Umbilical cord (tissue), 2 donors: ENCODE measurements around the gene EIF4G3. TPM values are rescaled to one million over a fixed set of nuclear protein-coding genes. Genes with fewer than 3 reads are reported as not detected.
"Not testable (repeated sequence)": the region's sequence is repeated elsewhere in the genome, so short reads cannot be mapped to it uniquely, and the experiment has no call there.

Experiments
- DNase-seq: peaks from one replicate; pipeline ENCODE4 v3.0.0-alpha.2; 2015; ENCODE audit warnings: low spot score
- total RNA-seq: library from RNA; depleted of rRNA; stranded (reverse); fragments of >200 nt; gene quantifications from one replicate; pipeline ENCODE4 v1.2.3, GENCODE V29; 2014; ENCODE audit warnings: low replicate concordance; ENCODE audit not compliant: insufficient read depth

The EIF4G3 gene
- total RNA-seq, 1 donor from 2014 or later: 30.3 TPM

- no peak for DNase-seq
These were observed 8.6 kb upstream of the EIF4G3 start for GRCh38 chr1:21185221-21185731.

GRCh38 chr1:21184276-21184675 is 7.6 kb upstream of the EIF4G3 start:
- DNase-seq: peak; percentile 24

DNA sequence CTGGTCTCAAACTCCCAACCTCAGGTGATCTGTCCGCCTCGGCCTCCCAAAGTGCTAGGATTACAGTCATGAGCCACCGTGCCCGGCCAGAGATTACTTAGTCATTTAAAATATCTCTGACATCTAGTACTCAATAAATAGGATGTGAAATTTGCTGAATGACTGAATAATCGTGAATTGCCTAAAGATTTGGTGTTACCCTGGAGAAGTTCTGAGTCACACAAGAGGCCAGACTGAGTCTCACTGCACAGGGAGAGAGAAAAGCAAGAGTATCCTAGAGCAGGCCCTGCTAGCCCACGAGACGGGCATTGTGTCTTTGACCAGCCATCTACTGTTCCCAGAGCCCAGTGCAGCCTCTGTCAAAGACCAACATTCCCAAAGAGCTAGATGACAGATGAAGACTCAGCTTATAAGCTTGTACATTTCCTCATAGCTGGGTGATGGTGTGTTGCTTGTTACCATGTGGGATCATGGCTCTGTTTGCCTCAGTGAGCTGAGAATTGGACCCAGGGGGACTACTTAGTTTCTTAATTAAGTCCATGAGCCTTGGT is 5.6 kb upstream of the EIF4G3 start:
- no peak for DNase-seq

- DNase-seq: not testable (repeated sequence)
These were observed 1.6 kb upstream of the EIF4G3 start for GRCh38 chr1:21178271-21178670.

DNA sequence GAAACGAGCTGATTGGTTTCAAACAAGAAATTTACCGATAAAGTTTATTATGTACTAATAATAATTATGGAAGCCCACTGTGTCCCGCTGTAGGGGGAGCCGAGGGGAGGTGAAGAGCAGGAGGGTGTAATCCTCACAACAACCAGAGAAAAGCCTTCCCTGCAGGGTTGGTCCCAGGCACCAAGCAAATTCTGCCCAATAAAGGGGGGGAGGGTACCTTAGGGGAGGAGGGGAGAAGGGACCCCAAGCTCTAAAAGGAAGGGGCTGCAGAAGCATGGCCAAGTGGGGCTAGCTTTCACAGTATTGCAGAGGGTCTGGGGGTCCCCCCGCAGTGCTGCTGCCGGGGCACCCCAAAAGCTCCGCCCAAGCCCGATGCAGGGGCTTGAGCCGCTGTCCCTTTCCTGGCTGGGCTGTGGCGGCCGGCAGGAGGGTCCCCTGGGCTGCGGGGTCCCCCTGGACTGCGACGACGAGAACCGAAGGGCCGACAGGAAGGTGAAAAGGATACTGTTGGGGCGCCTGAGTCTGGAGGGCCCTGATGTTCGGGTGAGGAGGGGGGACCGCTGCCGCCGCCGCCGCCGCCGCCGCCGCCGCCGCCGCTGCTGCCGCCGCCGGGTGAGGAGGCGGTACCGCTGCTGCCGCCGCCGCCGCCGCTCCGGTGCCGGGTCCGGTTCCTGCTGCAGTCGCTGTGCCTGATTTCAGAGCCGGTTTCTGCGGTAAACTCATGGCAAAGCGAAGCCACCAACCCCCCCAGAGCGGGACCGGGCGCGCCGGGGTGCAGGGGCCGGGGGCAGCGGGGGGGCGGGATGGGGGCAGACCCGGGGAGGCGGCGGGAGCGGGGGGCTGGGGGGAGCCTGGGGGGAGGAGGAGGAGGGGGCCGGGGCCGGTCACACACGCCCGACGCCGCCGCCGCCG is 771 bp downstream of the EIF4G3 start:
- DNase-seq: peak; percentile 57

DNA sequence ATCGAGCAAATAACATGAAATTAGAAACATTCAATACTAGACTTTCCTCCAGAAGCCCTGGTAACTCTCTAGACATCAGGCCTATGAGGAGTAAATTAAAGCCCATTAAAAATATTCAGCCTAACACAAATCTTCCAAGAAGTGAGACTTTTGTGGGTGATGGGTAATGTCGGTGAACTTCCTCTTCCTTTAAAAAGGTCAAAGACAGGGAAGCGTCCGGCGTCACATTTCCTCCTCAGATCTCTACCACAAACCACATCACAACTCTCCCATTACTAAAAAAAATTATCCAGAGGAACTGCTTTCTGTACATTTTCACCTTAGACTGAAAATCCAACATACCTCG is 1.4 kb downstream of the EIF4G3 start:
- DNase-seq: peak; percentile 67

- DNase-seq: no peak
These were observed 1.9 kb downstream of the EIF4G3 start for GRCh38 chr1:21174654-21175323.

DNA sequence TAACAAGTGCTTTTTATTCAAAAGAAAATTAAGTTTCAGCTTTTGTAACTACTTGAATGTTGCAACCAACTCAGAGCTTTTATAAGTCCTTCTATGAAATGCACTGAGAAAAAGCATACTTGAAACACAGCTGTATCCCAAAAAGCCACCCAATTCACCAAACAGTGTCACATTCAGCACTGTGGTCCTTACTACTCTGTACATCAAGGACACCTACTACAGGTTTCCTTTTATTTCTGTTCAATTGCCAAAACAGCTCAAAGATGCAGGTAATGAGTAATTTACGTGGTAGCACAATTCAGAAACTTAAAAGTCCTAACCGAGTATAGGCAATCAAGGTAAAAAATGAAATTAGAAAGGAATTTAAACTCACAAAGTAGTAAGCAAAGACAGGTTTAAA is 2.5 kb downstream of the EIF4G3 start:
- DNase-seq: no peak

DNA sequence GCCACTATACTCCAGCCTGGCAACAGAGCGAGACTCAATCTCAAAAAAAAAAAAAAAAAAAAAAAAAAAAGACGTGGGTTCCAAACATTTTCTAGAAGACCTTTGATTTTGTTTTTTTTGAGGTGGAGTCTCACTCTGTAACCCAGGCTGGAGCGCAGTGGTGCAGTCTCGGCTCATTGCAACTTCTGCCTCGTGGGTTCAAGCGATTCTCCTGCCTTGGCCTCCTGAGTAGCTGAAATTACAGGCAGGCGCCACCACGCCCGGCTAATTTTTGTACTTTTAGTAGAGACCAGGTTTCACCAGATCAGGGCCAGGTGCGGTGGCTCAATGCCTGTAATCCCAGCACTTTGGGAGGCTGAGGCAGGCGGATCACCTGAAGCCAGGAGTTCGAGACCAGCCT is 3.6 kb downstream of the EIF4G3 start:
- not testable (repeated sequence) for DNase-seq

GRCh38 chr1:21170837-21171236 is 5.9 kb downstream of the EIF4G3 start:
- DNase-seq: peak; percentile 68

DNA sequence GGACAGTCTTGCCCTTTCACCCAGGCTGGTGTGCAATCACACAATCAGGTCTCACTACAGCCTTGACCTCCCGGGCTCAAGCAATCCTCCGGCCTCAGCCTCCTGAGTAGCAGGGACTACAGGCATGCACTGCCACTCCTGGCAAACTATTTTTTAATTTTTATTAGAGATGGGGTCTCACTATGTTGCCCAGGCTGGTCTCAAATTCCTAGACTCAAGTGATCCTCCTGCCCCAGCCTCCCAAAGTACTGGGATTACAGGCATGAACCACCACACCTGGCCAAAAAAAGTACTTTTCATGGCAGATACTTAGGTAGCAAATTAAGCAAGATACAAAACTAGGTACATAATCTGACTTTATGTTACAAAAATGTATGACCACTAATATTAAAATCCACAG is 8.3 kb downstream of the EIF4G3 start:
- DNase-seq: no peak

DNA sequence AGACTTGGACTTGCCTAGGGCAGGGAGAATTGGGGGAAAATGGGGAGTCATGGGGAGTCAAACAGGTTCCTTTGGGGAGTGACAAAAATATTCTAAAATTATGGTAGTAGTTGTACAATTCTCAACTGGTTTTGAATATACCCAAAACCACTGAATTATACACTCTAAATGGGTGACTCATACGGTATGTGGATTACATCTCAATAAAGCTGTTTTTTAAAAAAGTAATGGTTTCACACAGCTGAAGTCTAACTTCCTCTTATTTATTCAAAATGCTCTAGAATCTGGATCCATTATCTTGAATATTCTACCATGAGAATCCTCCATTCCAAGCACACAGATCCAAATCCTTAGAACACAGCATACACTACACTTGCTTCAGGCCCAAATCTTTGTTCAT is 11.1 kb downstream of the EIF4G3 start:
- no peak for DNase-seq

DNA sequence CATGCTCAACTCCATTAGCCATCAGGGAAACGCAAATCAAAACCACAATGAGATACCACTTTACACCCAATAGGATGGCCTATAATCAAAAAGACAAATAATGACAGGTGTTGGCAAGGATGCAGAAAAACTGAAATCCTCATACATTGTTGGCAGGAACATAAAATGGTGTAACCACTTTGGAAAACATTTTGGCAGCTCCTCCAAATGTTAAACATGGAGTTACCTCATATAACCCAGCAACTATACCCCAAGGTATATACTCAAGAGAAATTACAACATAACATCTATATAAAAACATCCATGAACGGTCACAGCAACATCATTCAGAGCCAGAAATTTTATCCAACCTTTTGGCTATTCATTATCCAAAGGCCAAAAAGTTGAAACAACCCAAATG is 11.6 kb downstream of the EIF4G3 start:
- DNase-seq: no peak

DNA sequence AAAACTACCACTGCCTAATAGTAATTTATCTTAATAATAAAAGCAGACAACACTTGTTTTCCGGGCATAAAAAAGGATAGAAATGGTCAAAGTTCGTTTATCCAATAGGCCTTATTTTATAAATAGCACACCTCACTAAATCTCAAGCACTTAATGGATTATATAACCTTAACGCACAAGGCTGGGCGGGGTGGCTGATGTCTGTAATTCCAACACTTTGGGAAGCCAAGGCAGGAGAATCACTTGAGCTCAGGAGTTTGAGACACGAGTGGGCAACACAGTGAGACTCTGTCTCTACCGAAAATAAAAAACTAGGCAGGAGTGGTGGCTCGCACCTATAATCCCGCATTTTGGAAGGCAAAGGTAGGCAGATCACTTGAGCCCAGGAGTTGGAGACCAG is 12.4 kb downstream of the EIF4G3 start:
- DNase-seq: no peak

DNA sequence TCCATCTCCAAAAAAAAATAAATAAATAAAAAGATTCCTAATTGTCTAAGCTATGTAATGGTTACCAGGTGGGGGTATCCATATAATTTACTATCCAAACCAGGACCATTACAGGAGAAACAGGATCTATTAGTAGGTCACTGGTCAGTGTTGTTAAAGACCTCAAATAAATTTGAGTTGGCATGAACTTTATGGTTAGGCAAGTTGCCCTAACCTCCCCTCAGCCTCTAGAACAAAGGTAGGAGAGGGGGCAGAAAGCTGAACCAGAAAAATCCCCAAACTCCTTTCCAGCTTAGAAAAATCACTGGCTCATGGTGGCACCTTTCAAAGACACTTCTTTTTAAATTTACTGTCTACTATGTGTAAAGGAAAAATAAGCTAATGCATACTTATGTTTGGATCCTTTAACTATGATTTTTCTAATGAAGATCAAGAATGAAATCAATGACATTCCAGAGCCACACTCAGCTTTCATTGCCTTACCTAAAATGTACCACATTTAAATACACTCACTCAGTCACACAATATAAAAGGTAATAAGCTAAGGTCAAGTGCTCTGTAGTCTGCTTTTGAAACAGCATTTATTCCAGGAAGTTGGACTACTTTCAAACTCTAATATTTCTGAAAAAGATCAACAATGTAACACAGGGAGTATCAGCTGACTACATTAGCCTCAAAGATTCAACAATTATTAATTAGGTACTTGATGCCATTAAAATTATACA is 13.8 kb downstream of the EIF4G3 start:
- DNase-seq: no peak

DNA sequence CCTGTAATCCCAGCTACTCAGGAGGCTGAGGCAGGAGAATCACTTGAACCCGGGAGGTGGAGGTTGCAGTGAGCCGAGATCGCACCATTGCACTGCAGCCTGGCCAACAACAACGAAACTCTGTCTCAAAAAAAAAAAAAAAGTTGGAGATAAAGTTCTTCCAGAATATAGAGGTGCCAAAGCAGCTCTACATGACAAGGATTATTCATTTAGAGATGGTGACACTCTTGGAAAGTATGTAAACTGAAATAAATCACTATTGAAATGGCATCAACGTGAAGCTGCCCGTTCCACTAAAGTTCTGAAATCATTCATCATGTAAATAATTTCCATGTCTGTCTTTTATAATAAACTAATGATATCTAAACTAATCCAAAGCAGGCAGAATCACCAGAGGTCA is 14.9 kb downstream of the EIF4G3 start:
- DNase-seq: no peak

DNA sequence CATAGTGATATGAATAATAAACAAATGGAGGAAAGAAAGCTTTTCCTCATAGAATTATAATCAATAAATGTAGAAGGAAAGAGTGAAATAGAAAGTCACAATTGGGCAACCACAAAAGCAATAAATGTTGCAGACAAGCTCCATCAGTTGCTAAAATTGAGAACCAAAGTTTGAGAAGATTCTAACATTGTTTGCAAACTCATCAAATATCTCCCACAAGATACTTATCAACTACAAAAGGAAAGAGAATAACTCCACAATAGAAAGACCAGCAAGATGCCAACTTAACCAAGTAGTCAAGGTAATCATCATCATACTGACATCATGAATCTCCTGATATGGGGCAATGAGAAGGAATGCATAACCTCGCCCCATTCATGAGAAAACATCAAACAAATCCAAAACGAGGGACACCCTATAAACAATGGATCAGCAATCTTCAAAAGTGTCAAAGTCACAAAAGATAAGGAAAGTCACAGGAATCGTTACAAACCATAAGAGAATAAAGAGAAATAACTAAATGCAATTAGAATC is 16.4 kb downstream of the EIF4G3 start:
- DNase-seq: no peak

GRCh38 chr1:21157868-21158267 is 18.8 kb downstream of the EIF4G3 start:
- no peak for DNase-seq

GRCh38 chr1:21157054-21157453 is 19.6 kb downstream of the EIF4G3 start:
- no peak for DNase-seq

- DNase-seq: no peak
These were observed 20.7 kb downstream of the EIF4G3 start for GRCh38 chr1:21156019-21156418.

- no peak for DNase-seq
These were observed 22.0 kb downstream of the EIF4G3 start for GRCh38 chr1:21154717-21155116.

DNA sequence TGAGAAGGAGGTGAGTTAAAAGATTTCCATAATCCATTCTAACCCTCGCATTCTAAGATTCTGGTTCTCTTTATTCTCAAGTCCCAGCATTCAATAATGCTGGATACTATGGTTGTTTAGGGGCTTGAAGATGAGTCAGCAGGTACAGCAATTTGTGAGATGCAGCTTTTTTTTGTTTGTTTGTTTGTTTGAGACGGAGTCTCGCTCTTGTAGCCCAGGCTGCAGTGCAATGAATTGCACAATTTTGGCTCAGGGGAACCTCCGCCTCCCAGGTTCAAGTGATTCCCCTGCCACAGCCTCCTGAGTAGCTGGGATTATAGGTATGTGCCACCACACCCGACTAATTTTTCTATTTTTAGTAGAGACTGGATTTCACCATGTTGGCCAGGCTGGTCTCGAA is 23.3 kb downstream of the EIF4G3 start:
- DNase-seq: no peak
